ENCODE measurements around the gene MYDGF.

MYDGF gene

GRCh38 chr19:4694211-4694987, 24.3 kb upstream of the MYDGF start (continued):
- TF ChIP-seq SCRT1 (tag by site-specific recombination; IDR thresholded peaks at IDR 0.05; ENCODE audit: borderline replicate concordance) (peak; percentile 65), ZNF596 (tag by site-specific recombination; IDR thresholded peaks at IDR 0.05) (no peak), ZNF391 (tag by site-specific recombination; IDR thresholded peaks at IDR 0.05; ENCODE audit: borderline replicate concordance, low read depth) (no peak), OSR2 (tag by site-specific recombination; IDR thresholded peaks at IDR 0.05) (no peak), ZIC2 (tag by site-specific recombination; IDR thresholded peaks at IDR 0.05) (peak; percentile 99), ZNF701 (tag by site-specific recombination; IDR thresholded peaks at IDR 0.05) (no peak), ZNF184 (tag by site-specific recombination; IDR thresholded peaks at IDR 0.05) (peak; percentile 50; the same call in 1 of the 2 replicates), ZNF324 (tag by site-specific recombination; IDR thresholded peaks at IDR 0.05) (no peak), KLF9 (tag by site-specific recombination; IDR thresholded peaks at IDR 0.05; ENCODE audit: low read depth) (no peak), YY1 (tag by site-specific recombination; IDR thresholded peaks at IDR 0.05) (no peak), ZBTB10 (tag by site-specific recombination; IDR thresholded peaks at IDR 0.05) (no peak), ZNF398 (tag by site-specific recombination; IDR thresholded peaks at IDR 0.05) (no peak), GFI1B (tag by site-specific recombination; IDR thresholded peaks at IDR 0.05) (no peak), ZBTB21 (tag by site-specific recombination; IDR thresholded peaks at IDR 0.05) (no peak), ZNF416 (tag by site-specific recombination; IDR thresholded peaks at IDR 0.05) (no peak), ZNF292 (tag by site-specific recombination; IDR thresholded peaks at IDR 0.05; ENCODE audit: borderline replicate concordance, low read depth) (no peak), ZNF510 (tag by site-specific recombination; IDR thresholded peaks at IDR 0.05; ENCODE audit: insufficient replicate concordance) (no peak), ZNF449 (tag by site-specific recombination; IDR thresholded peaks at IDR 0.05) (peak; percentile 53; the same call in 1 of the 2 replicates), MEIS1 (CRISPR knock-in tag; IDR thresholded peaks at IDR 0.05; ENCODE audit: borderline replicate concordance) (no peak), GLIS1 (tag by site-specific recombination; IDR thresholded peaks at IDR 0.05) (peak; percentile 92), HOXC10 (CRISPR knock-in tag; IDR thresholded peaks at IDR 0.05) (no peak), ZNF121 (tag by site-specific recombination; IDR thresholded peaks at IDR 0.05) (peak; percentile 96), HOXA7 (CRISPR knock-in tag; IDR thresholded peaks at IDR 0.05; ENCODE audit: borderline replicate concordance) (no peak)
- TF ChIP-seq, protein P1, sequence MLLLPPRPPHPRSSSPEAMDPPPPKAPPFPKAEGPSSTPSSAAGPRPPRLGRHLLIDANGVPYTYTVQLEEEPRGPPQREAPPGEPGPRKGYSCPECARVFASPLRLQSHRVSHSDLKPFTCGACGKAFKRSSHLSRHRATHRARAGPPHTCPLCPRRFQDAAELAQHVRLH (tag by site-specific recombination; IDR thresholded peaks at IDR 0.05): no peak
- TF ChIP-seq, protein P2, sequence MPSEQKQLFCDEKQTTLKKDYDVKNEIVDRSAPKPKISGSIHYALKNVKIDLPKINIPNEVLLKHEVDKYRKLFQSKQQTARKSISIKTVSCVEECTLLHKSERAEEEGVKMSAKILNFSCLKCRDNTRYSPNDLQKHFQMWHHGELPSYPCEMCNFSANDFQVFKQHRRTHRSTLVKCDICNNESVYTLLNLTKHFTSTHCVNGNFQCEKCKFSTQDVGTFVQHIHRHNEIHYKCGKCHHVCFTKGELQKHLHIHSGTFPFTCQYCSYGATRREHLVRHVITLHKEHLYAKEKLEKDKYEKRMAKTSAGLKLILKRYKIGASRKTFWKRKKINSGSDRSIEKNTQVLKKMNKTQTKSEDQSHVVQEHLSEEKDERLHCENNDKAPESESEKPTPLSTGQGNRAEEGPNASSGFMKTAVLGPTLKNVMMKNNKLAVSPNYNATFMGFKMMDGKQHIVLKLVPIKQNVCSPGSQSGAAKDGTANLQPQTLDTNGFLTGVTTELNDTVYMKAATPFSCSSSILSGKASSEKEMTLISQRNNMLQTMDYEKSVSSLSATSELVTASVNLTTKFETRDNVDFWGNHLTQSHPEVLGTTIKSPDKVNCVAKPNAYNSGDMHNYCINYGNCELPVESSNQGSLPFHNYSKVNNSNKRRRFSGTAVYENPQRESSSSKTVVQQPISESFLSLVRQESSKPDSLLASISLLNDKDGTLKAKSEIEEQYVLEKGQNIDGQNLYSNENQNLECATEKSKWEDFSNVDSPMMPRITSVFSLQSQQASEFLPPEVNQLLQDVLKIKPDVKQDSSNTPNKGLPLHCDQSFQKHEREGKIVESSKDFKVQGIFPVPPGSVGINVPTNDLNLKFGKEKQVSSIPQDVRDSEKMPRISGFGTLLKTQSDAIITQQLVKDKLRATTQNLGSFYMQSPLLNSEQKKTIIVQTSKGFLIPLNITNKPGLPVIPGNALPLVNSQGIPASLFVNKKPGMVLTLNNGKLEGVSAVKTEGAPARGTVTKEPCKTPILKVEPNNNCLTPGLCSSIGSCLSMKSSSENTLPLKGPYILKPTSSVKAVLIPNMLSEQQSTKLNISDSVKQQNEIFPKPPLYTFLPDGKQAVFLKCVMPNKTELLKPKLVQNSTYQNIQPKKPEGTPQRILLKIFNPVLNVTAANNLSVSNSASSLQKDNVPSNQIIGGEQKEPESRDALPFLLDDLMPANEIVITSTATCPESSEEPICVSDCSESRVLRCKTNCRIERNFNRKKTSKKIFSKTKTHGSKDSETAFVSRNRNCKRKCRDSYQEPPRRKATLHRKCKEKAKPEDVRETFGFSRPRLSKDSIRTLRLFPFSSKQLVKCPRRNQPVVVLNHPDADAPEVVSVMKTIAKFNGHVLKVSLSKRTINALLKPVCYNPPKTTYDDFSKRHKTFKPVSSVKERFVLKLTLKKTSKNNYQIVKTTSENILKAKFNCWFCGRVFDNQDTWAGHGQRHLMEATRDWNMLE (tag by site-specific recombination; conservative IDR thresholded peaks at IDR 0.05; ENCODE audit: low read depth): no peak
- TF ChIP-seq, protein P3, sequence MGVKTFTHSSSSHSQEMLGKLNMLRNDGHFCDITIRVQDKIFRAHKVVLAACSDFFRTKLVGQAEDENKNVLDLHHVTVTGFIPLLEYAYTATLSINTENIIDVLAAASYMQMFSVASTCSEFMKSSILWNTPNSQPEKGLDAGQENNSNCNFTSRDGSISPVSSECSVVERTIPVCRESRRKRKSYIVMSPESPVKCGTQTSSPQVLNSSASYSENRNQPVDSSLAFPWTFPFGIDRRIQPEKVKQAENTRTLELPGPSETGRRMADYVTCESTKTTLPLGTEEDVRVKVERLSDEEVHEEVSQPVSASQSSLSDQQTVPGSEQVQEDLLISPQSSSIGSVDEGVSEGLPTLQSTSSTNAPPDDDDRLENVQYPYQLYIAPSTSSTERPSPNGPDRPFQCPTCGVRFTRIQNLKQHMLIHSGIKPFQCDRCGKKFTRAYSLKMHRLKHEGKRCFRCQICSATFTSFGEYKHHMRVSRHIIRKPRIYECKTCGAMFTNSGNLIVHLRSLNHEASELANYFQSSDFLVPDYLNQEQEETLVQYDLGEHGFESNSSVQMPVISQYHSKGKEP (tag by site-specific recombination; IDR thresholded peaks at IDR 0.05): no peak
